WI38 (cell line): ENCODE data around the gene CRTC3.
"Not testable (repeated sequence)": the region's sequence is repeated elsewhere in the genome, so short reads cannot be mapped to it uniquely, and the experiment has no call there.

ENCODE experiments used
- H3K4me3 ChIP-seq: 2 replicates; pipeline ENCODE4 v1.5.1; 2011; ENCODE audit warnings: low read depth, mild to moderate bottlenecking, control low read depth, low read length
- CTCF ChIP-seq: IDR thresholded peaks from 2 replicates; pipeline ENCODE4 v1.5.1; 2012; ENCODE audit warnings: low read depth, mild to moderate bottlenecking, control low read depth, low read length

CRTC3 gene

GRCh38 chr15:90650117-90650955, 120.6 kb downstream of the CRTC3 start:
- no peak for TF ChIP-seq CTCF
- no peak overlapping the region for H3K4me3 ChIP-seq

DNA sequence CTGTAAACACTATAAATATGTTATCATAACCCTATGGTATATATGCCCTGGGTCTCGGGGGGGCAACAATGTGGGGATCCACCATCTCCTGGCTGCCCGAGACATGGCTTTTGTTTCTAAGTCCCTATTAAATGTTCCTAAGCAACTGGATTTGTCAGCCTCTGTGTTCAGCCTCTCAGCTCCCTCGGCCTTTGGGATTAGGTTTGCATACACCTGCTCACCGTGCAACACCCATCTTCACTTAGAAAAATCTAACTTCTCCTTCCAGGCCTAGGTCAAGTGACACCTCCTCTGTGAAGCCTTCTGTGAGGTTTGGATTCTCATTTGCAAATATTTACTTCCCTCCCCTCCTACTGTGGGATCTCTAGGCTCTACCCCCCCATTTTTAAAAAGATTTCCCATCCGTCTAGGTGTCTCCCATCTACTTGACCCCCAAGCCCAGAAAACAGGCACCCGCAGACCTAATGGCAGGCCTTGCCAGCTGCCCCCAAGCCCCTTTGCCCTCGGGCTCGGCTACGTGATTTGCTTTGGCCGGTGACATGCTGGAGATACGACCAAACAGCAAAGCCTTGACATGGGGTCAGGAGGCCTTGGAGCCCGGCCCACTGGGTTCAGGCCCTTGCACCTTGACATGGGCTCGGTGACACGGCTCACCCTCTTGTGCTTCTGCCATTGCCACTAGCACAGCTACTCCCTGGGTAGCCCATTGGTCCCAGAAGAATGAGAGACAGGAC, 121.4 kb downstream of the CRTC3 start:
- H3K4me3 ChIP-seq, result no peak overlapping the region
- no peak for TF ChIP-seq CTCF

- no peak overlapping the region for H3K4me3 ChIP-seq
Measured at GRCh38 chr15:90654233-90655136, 124.8 kb downstream of the CRTC3 start.

GRCh38 chr15:90657520-90658172, 127.9 kb downstream of the CRTC3 start:
- not testable (repeated sequence) for H3K4me3 ChIP-seq

More at GRCh38 chr15:90654233-90655136, 124.8 kb downstream of the CRTC3 start:
- TF ChIP-seq CTCF, result no peak

DNA sequence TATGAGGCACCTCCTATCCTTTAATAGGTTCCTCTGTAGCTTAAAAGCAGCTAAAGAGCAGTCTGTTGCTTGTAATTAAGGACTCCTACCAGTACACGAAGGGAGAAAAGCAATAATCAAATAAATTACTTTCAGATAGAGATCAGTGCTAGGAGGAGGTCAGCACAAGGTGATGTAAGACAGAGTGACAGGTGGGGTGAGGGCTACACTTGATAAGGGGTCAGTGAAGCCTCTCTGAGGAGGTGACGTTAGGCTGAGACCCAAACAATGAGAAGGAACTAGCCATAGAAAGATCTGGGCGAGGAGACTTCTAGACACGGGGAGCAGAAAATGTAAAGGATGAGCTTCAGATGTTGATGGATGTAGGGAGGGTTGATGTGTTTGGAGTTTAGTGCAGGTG, 129.8 kb downstream of the CRTC3 start:
- H3K4me3 ChIP-seq, result no peak overlapping the region
- TF ChIP-seq CTCF, result no peak

DNA sequence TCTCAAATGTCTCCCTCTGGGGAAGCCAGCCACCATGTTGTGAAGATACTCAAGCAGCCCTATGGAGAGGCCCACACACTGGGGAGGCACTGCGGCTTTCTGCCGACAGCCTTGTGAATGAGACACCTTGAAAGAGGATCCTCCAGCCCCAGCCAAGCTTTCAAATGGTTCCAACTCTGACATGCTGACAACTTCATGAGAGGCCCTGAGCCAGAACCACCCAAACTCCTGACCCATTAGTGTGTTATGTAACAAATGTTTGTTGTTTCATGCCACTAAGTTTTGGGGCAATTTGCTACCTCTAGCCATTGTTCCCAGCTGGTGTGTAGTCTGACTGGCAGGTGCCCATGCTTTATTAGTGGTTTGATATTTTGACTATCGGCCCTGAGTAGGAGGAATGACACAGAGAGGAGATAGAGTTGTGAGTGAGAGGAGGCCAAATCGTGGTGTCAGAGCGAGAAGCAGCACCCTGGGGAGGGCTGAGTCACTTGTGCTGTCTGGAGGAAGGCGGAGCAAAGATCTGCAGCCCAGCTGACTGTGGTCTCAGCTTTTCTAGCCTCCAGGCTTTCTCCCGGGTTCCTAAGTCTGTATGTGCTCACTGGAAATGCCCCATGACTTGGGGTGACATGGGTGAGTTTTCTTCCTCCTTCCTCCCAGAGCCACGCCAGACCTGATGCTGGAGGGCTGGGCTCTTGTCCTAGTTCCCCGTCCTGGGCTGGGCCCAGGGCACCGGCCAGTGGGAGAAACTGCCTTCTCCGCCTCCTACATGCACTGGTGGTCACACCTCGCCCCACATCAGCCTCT, 130.7 kb downstream of the CRTC3 start:
- no peak for TF ChIP-seq CTCF

DNA sequence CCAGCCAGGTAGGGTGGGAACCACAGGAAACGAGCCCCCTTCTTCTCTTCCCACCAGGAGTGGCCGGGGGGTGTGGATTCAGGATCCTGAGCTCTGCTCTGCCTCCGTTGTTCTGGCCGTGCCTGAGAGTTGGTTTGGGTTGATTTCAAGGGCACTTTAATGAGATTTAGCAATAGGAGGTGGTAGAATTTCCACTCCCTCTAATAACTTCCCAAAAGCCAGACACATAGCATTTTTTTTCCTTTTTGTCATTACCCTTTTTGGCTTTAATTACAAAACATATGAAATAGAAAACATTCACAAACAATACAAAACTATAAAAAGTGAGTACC, 131.2 kb downstream of the CRTC3 start:
- not testable (repeated sequence) for H3K4me3 ChIP-seq

More for the DNA sequence above, 130.7 kb downstream of the CRTC3 start:
- no peak overlapping the region for H3K4me3 ChIP-seq

- H3K4me3 ChIP-seq, result not testable (repeated sequence)
Measured at GRCh38 chr15:90664081-90664461, 134.3 kb downstream of the CRTC3 start.
